HG03432 (cell line): ENCODE results near the gene KSR2.
"Not testable (repeated sequence)": the region's sequence is repeated elsewhere in the genome, so short reads cannot be mapped to it uniquely, and the experiment has no call there.

ENCODE experiments used
- ATAC-seq: cut with Tn5 transposase; IDR thresholded peaks from one replicate; pipeline ENCODE4 v1.9.1; 2021; ENCODE audit warnings: mild to moderate bottlenecking, moderate library complexity; ENCODE audit not compliant: unreplicated experiment

Gene KSR2

GRCh38 chr12:117892441-117892840, 76.3 kb downstream of the KSR2 start:
- no peak for ATAC-seq

- ATAC-seq, result not testable (repeated sequence)
These were observed 77.5 kb downstream of the KSR2 start for GRCh38 chr12:117891265-117891664.

GRCh38 chr12:117890644-117891043, 78.1 kb downstream of the KSR2 start:
- no peak for ATAC-seq

GRCh38 chr12:117890137-117890536, 78.7 kb downstream of the KSR2 start:
- ATAC-seq, result no peak

- peak; percentile 57 for ATAC-seq
These were observed 79.7 kb downstream of the KSR2 start for GRCh38 chr12:117889098-117889497.

- ATAC-seq, result no peak
These were observed 83.6 kb downstream of the KSR2 start for GRCh38 chr12:117885211-117885610.

GRCh38 chr12:117884161-117884560, 84.6 kb downstream of the KSR2 start:
- ATAC-seq, result no peak

- no peak for ATAC-seq
These were observed 86.1 kb downstream of the KSR2 start for GRCh38 chr12:117882603-117883184.

GRCh38 chr12:117882181-117882580, 86.6 kb downstream of the KSR2 start:
- ATAC-seq, result no peak

- ATAC-seq, result no peak
These were observed 87.3 kb downstream of the KSR2 start for GRCh38 chr12:117881517-117881916.

- ATAC-seq, result no peak
These were observed 90.2 kb downstream of the KSR2 start for GRCh38 chr12:117878605-117879004.

GRCh38 chr12:117876436-117876816, 92.4 kb downstream of the KSR2 start:
- ATAC-seq, result no peak

- ATAC-seq, result peak; percentile 67
These were observed 92.9 kb downstream of the KSR2 start for GRCh38 chr12:117875744-117876435.

GRCh38 chr12:117874842-117875434, 93.9 kb downstream of the KSR2 start:
- ATAC-seq, result no peak

- ATAC-seq, result not testable (repeated sequence)
These were observed 94.6 kb downstream of the KSR2 start for GRCh38 chr12:117874198-117874597.

- no peak for ATAC-seq
These were observed 96.1 kb downstream of the KSR2 start for GRCh38 chr12:117872546-117873169.

- ATAC-seq, result no peak
These were observed 99.2 kb downstream of the KSR2 start for GRCh38 chr12:117869551-117869950.

- no peak for ATAC-seq
These were observed 101.4 kb downstream of the KSR2 start for GRCh38 chr12:117867348-117867747.

GRCh38 chr12:117865505-117865904, 103.3 kb downstream of the KSR2 start:
- ATAC-seq, result no peak

GRCh38 chr12:117863002-117863709, 105.6 kb downstream of the KSR2 start:
- no peak for ATAC-seq

GRCh38 chr12:117861691-117862090, 107.1 kb downstream of the KSR2 start:
- ATAC-seq, result no peak
